ENCODE measurements around the gene NKAIN2. TPM values are rescaled to one million over a fixed set of nuclear protein-coding genes. Genes with fewer than 3 reads are reported as not detected.

The NKAIN2 gene
- total and polyA plus RNA-seq, 8 donors = 0.02 to 0.09 TPM; not detected in 6

GRCh38 chr6:124430740-124431318, 627.2 kb downstream of the NKAIN2 start:
- no peaks in the 10 kb centered on the region for H3K9me3 ChIP-seq
- WGBS, 2 donors = 83 to 85% methylated on average over 7 of the region's 7 CpGs
- H3K36me3 ChIP-seq = no peaks in the 10 kb centered on the region
- intact Hi-C loops (cut with DNase I) = no loop called here
- H3K4me1 ChIP-seq = no peaks in the 10 kb centered on the region
- ATAC-seq (no peak), FAIRE-seq (no peak), DNase-seq (no peak)
- no peaks in the 10 kb centered on the region for H3K27me3 ChIP-seq
- no peak overlapping the region for H3K27ac ChIP-seq
- TF ChIP-seq CTCF (IDR thresholded peaks at IDR 0.05) = no peak
- H3K4me3 ChIP-seq = no peak overlapping the region

- 71 to 87% methylated on average over 1 of the region's 1 CpG for WGBS, 2 donors
- ATAC-seq (no peak), DNase-seq (no peak), FAIRE-seq (no peak)
- Histone ChIP-seq H3K27me3 (no peaks in the 10 kb centered on the region), H3K4me1 (no peaks in the 10 kb centered on the region), H3K9me3 (no peaks in the 10 kb centered on the region), H3K4me3 (no peak overlapping the region), H3K27ac (no peak overlapping the region), H3K36me3 (no peaks in the 10 kb centered on the region)
- intact Hi-C loops (cut with DNase I) = no loop called here
- TF ChIP-seq CTCF (IDR thresholded peaks at IDR 0.05) = no peak
Observed at GRCh38 chr6:124432620-124433019, 629.0 kb downstream of the NKAIN2 start.

- no peaks in the 10 kb centered on the region for H3K27me3 ChIP-seq
- TF ChIP-seq CTCF (IDR thresholded peaks at IDR 0.05) = no peak
- FAIRE-seq (no peak), ATAC-seq (no peak), DNase-seq (no peak)
- intact Hi-C loops (cut with DNase I) = no loop called here
- H3K4me3 ChIP-seq = no peak overlapping the region
- no peaks in the 10 kb centered on the region for H3K4me1 ChIP-seq
- no peak overlapping the region for H3K27ac ChIP-seq
- WGBS, 2 donors = 39 to 44% methylated on average over 6 of the region's 6 CpGs
- H3K36me3 ChIP-seq = no peaks in the 10 kb centered on the region
- H3K9me3 ChIP-seq = no peaks in the 10 kb centered on the region
Observed at GRCh38 chr6:124433387-124434160, 629.9 kb downstream of the NKAIN2 start.

GRCh38 chr6:124434421-124434820, 630.8 kb downstream of the NKAIN2 start:
- ATAC-seq (no peak), DNase-seq (no peak), FAIRE-seq (no peak)
- no peak overlapping the region for H3K27ac ChIP-seq
- no peak overlapping the region for H3K4me3 ChIP-seq
- no peaks in the 10 kb centered on the region for H3K9me3 ChIP-seq
- 78 to 81% methylated on average over 2 of the region's 2 CpGs for WGBS, 2 donors
- no peaks in the 10 kb centered on the region for H3K4me1 ChIP-seq
- no peaks in the 10 kb centered on the region for H3K27me3 ChIP-seq
- no peak for TF ChIP-seq CTCF (IDR thresholded peaks at IDR 0.05)
- no peaks in the 10 kb centered on the region for H3K36me3 ChIP-seq
- intact Hi-C loops (cut with DNase I) = no loop called here

GRCh38 chr6:124436803-124437202, 633.1 kb downstream of the NKAIN2 start:
- Histone ChIP-seq H3K27me3 (no peaks in the 10 kb centered on the region), H3K4me1 (no peaks in the 10 kb centered on the region), H3K27ac (no peak overlapping the region), H3K36me3 (no peaks in the 10 kb centered on the region), H3K9me3 (no peaks in the 10 kb centered on the region), H3K4me3 (no peak overlapping the region)
- 53 to 59% methylated on average over 3 of the region's 3 CpGs for WGBS, 2 donors
- intact Hi-C loops (cut with DNase I) = no loop called here
- FAIRE-seq = no peak
- TF ChIP-seq CTCF (IDR thresholded peaks at IDR 0.05) = no peak
- no peak for ATAC-seq
- no peak for DNase-seq
